Spinal cord (tissue), 10 donors: ENCODE data around the gene CGB2. TPM values are rescaled to one million over a fixed set of nuclear protein-coding genes. Genes with fewer than 3 reads are reported as not detected.
"Not testable (repeated sequence)": the region's sequence is repeated elsewhere in the genome, so short reads cannot be mapped to it uniquely, and the experiment has no call there.

ENCODE experiments used
- DNase-seq, 6 donors: peaks; one replicate each; pipeline versions ENCODE4 v3.0.0 to v3.0.0-alpha.2; 2013 to 2015; ENCODE audit warnings: low spot score in 6 of 6, low read depth in 4 of 6
- H3K27ac ChIP-seq: one replicate; pipeline ENCODE4 v1.5.1; 2013; ENCODE audit warnings: low read depth, low read length, control low read depth
- H3K27me3 ChIP-seq: one replicate; pipeline ENCODE4 v1.6.1; 2013; ENCODE audit warnings: low read length; ENCODE audit not compliant: control insufficient read depth, insufficient read depth
- H3K36me3 ChIP-seq: one replicate; pipeline ENCODE4 v1.6.1; 2013; ENCODE audit warnings: low read length; ENCODE audit not compliant: control insufficient read depth, insufficient read depth
- H3K4me1 ChIP-seq: one replicate; pipeline ENCODE4 v1.6.1; 2013; ENCODE audit warnings: low read length; ENCODE audit not compliant: control insufficient read depth, insufficient read depth
- H3K4me3 ChIP-seq: one replicate; pipeline ENCODE4 v1.5.1; 2013; ENCODE audit warnings: low read depth, low read length, control low read depth
- H3K9me3 ChIP-seq: one replicate; pipeline ENCODE4 v1.6.1; 2013; ENCODE audit warnings: low read length; ENCODE audit not compliant: control insufficient read depth, insufficient read depth
- WGBS: methylation state at CpG from one replicate; pipeline ENCODE4 v1.1.5; 2013; ENCODE audit warnings: missing lambda C conversion rate; ENCODE audit not compliant: insufficient coverage; 5-methylcytosine and 5-hydroxymethylcytosine counted together
- long read RNA-seq, 4 donors: transcript quantifications; one replicate each; lab custom pipeline, GENCODE V29; 2026
- polyA plus RNA-seq, 2 donors: library from polyadenylated mRNA; unstranded; fragments of 120-200 nt; gene quantifications; one replicate each; pipeline ENCODE4 v1.2.1, GENCODE V29; 2013; ENCODE audit not compliant: insufficient read length in 2 of 2
- total RNA-seq, 2 donors: library from RNA; depleted of rRNA in 1 of 2; stranded (reverse); fragments of 120-200 nt in 1 of 2; fragments of >200 nt in 1 of 2; gene quantifications; one replicate each; pipeline versions ENCODE4 v1.2.3 to v1.2.4, GENCODE V29; 2013 to 2014
- donor health status: healthy.

The CGB2 gene
- total RNA-seq (not detected), polyA plus RNA-seq (not detected)
- long read RNA-seq, donor 1, result 0 reads
- long read RNA-seq, donor 2, result 0 reads
- long read RNA-seq, donor 3, result 0 reads
- long read RNA-seq, donor 4, result 0 reads

- not testable (repeated sequence) for H3K9me3 ChIP-seq, DNase-seq, H3K27ac ChIP-seq, H3K4me3 ChIP-seq, H3K4me1 ChIP-seq, H3K36me3 ChIP-seq, H3K27me3 ChIP-seq
- 78% methylated on average over 2 of the region's 28 CpGs for WGBS
Measured at GRCh38 chr19:49031642-49032301, at the start of gene CGB2. Gene CGB2, plus strand, starts transcription at chr19:49031890. Its CDS starts 206 bp downstream, at chr19:49032096.

GRCh38 chr19:48982280-48982679 is 49.4 kb upstream of the CGB2 start:
- Histone ChIP-seq H3K4me1 (no peaks in the 10 kb centered on the region), H3K36me3 (peaks cover 81% of the 10 kb centered on the region), H3K4me3 (no peak overlapping the region), H3K27ac (no peak overlapping the region), H3K27me3 (no peaks in the 10 kb centered on the region), H3K9me3 (no peaks in the 10 kb centered on the region)
- DNase-seq, result no peak
- 91% methylated on average over 5 of the region's 9 CpGs for WGBS

- no peaks in the 10 kb centered on the region for H3K9me3 ChIP-seq
- no peak for DNase-seq
- peaks cover 3% of the 10 kb centered on the region for H3K4me1 ChIP-seq
- no peaks in the 10 kb centered on the region for H3K27me3 ChIP-seq
- 94% methylated on average over 13 of the region's 13 CpGs for WGBS
- no peak overlapping the region for H3K4me3 ChIP-seq
- peaks cover 88% of the 10 kb centered on the region for H3K36me3 ChIP-seq
- H3K27ac ChIP-seq, result no peak overlapping the region
Measured at GRCh38 chr19:48985711-48986110, 46.0 kb upstream of the CGB2 start.

- Histone ChIP-seq H3K27ac (no peak overlapping the region), H3K27me3 (no peaks in the 10 kb centered on the region), H3K4me1 (peaks cover 8% of the 10 kb centered on the region), H3K4me3 (no peak overlapping the region), H3K9me3 (no peaks in the 10 kb centered on the region), H3K36me3 (peaks cover 90% of the 10 kb centered on the region)
- WGBS, result 85% methylated on average over 1 of the region's 3 CpGs
- no peak for DNase-seq
Measured at GRCh38 chr19:48986211-48986610, 45.5 kb upstream of the CGB2 start.

GRCh38 chr19:48987323-48987722 is 44.4 kb upstream of the CGB2 start:
- H3K36me3 ChIP-seq, result peaks cover 81% of the 10 kb centered on the region
- no peaks in the 10 kb centered on the region for H3K9me3 ChIP-seq

GRCh38 chr19:48988286-48988685 is 43.4 kb upstream of the CGB2 start:
- 91% methylated on average over 4 of the region's 7 CpGs for WGBS
- H3K27ac ChIP-seq, result no peak overlapping the region
- H3K4me3 ChIP-seq, result no peak overlapping the region
- peaks cover 25% of the 10 kb centered on the region for H3K4me1 ChIP-seq
- H3K27me3 ChIP-seq, result no peaks in the 10 kb centered on the region
- H3K36me3 ChIP-seq, result peaks cover 72% of the 10 kb centered on the region
- DNase-seq, result no peak
- no peaks in the 10 kb centered on the region for H3K9me3 ChIP-seq

More at GRCh38 chr19:48987323-48987722, 44.4 kb upstream of the CGB2 start:
- Histone ChIP-seq H3K27me3 (no peaks in the 10 kb centered on the region), H3K27ac (no peak overlapping the region), H3K4me3 (no peak overlapping the region), H3K4me1 (peaks cover 19% of the 10 kb centered on the region)
- WGBS, result 98% methylated on average over 4 of the region's 7 CpGs
- no peak for DNase-seq

- Histone ChIP-seq H3K4me3 (no peak overlapping the region), H3K9me3 (no peaks in the 10 kb centered on the region), H3K27me3 (no peaks in the 10 kb centered on the region), H3K27ac (no peak overlapping the region), H3K4me1 (peaks cover 25% of the 10 kb centered on the region), H3K36me3 (peaks cover 71% of the 10 kb centered on the region)
- WGBS, result 98% methylated on average over 6 of the region's 9 CpGs
- DNase-seq, result no peak
Measured at GRCh38 chr19:48988860-48989259, 42.8 kb upstream of the CGB2 start.

GRCh38 chr19:48989701-48990291 is 41.9 kb upstream of the CGB2 start:
- DNase-seq, result no peak
- H3K27ac ChIP-seq, result no peak overlapping the region
- H3K4me3 ChIP-seq, result no peak overlapping the region
- H3K27me3 ChIP-seq, result no peaks in the 10 kb centered on the region
- peaks cover 34% of the 10 kb centered on the region for H3K4me1 ChIP-seq
- WGBS, result 87% methylated on average over 11 of the region's 17 CpGs
- peaks cover 63% of the 10 kb centered on the region for H3K36me3 ChIP-seq
- no peaks in the 10 kb centered on the region for H3K9me3 ChIP-seq

- WGBS, result 84% methylated on average over 4 of the region's 4 CpGs
- DNase-seq, result no peak
- Histone ChIP-seq H3K36me3 (peaks cover 57% of the 10 kb centered on the region), H3K27ac (no peak overlapping the region), H3K4me1 (peaks cover 35% of the 10 kb centered on the region), H3K9me3 (no peaks in the 10 kb centered on the region), H3K4me3 (no peak overlapping the region), H3K27me3 (no peaks in the 10 kb centered on the region)
Measured at GRCh38 chr19:48990400-48990799, 41.3 kb upstream of the CGB2 start.
